WTC11 (cell line): ENCODE measurements around the gene KIAA2012.

ENCODE experiments used
- ATF3 ChIP-seq: sonication (generic); formaldehyde crosslinking; conservative IDR thresholded peaks from 2 replicates; pipeline ENCODE4 v1.8.1; 2022; ENCODE audit warnings: mild to moderate bottlenecking, missing genetic modification reagents
- CTCF ChIP-seq: fragments of 200-600 bp; IDR thresholded peaks from 2 replicates; pipeline ENCODE4 v1.8.0; 2022; ENCODE audit warnings: antibody characterized with exemption
- E2F4 ChIP-seq: sonication (generic); formaldehyde crosslinking; IDR thresholded peaks from 2 replicates; pipeline ENCODE4 v1.8.1; 2022; ENCODE audit warnings: low read depth, mild to moderate bottlenecking, moderate library complexity, missing genetic modification reagents, borderline replicate concordance
- IRF1 ChIP-seq: sonication (generic); formaldehyde crosslinking; IDR thresholded peaks from 2 replicates; pipeline ENCODE4 v1.8.0; 2023; ENCODE audit warnings: missing genetic modification reagents
- MAX ChIP-seq: sonication (generic); formaldehyde crosslinking; IDR thresholded peaks from 2 replicates; pipeline ENCODE4 v1.8.0; 2022; ENCODE audit warnings: mild to moderate bottlenecking, missing genetic modification reagents
- NFE2L1 ChIP-seq: sonication (generic); formaldehyde crosslinking; IDR thresholded peaks from 2 replicates; pipeline ENCODE4 v1.8.1; 2023; ENCODE audit warnings: missing genetic modification reagents
- NR2C2 ChIP-seq: sonication (generic); formaldehyde crosslinking; IDR thresholded peaks from 2 replicates; pipeline ENCODE4 v1.8.0; 2022; ENCODE audit warnings: mild to moderate bottlenecking, missing genetic modification reagents
- NR3C1 ChIP-seq: sonication (generic); formaldehyde crosslinking; conservative IDR thresholded peaks from 2 replicates; pipeline ENCODE4 v1.8.1; 2023; ENCODE audit warnings: low read depth, mild to moderate bottlenecking, missing genetic modification reagents
- RELA ChIP-seq: sonication (generic); formaldehyde crosslinking; IDR thresholded peaks from 2 replicates; pipeline ENCODE4 v1.8.1; 2022; ENCODE audit warnings: missing genetic modification reagents, mild to moderate bottlenecking, borderline replicate concordance
- TEAD4 ChIP-seq: sonication (generic); formaldehyde crosslinking; IDR thresholded peaks from 2 replicates; pipeline ENCODE4 v1.8.0; 2022; ENCODE audit warnings: mild to moderate bottlenecking, missing genetic modification reagents
- USF2 ChIP-seq: sonication (generic); formaldehyde crosslinking; IDR thresholded peaks from 2 replicates; pipeline ENCODE4 v1.8.1; 2023; ENCODE audit warnings: mild to moderate bottlenecking, missing genetic modification reagents, moderate library complexity
- ZNF121 ChIP-seq: sonication (generic); formaldehyde crosslinking; IDR thresholded peaks from 2 replicates; pipeline ENCODE4 v1.8.0; 2023; ENCODE audit warnings: missing genetic modification reagents
- ZNF263 ChIP-seq: sonication (generic); formaldehyde crosslinking; IDR thresholded peaks from 2 replicates; pipeline ENCODE4 v1.8.1; 2022; ENCODE audit warnings: low read depth, mild to moderate bottlenecking, moderate library complexity, missing genetic modification reagents

GRCh38 chr2:202050652-202051051 is 22.4 kb upstream of the KIAA2012 start:
- no peak for TF ChIP-seq ATF3
- TF ChIP-seq CTCF = no peak
- TF ChIP-seq IRF1 (CRISPR knock-in tag) = no peak
- no peak for TF ChIP-seq NR2C2 (CRISPR knock-in tag)
- TF ChIP-seq ZNF263 (CRISPR knock-in tag) = no peak
- TF ChIP-seq TEAD4 (CRISPR knock-in tag) = no peak
- TF ChIP-seq RELA (CRISPR knock-in tag) = no peak
- TF ChIP-seq E2F4 (CRISPR knock-in tag) = no peak
- no peak for TF ChIP-seq NR3C1
- TF ChIP-seq USF2 (CRISPR knock-in tag) = no peak
- no peak for TF ChIP-seq NFE2L1 (CRISPR knock-in tag)
- TF ChIP-seq MAX = no peak
- no peak for TF ChIP-seq ZNF121 (CRISPR knock-in tag)
